NCI-H446 (cell line): ENCODE measurements around the gene VPS16.
A peak's percentile ranks its signal among the peaks of the same experiment; 100 is the strongest.

Experiments used
- DNase-seq, 2 experiments: peaks; one replicate each; lab custom pipeline; 2025; lab: John Stamatoyannopoulos, UW

VPS16 gene

GRCh38 chr20:2840138-2840966, at the start of gene VPS16, which contains the start of gene PCED1A:
VPS16 (plus strand) TSS chr20:2840745; CDS start chr20:2840775, 30 bp downstream.
PCED1A (minus strand) TSS chr20:2840655; CDS start chr20:2839912, 743 bp downstream.
- peak; percentile 56 to 91 for DNase-seq

- DNase-seq = no peak
Observed at GRCh38 chr20:2793471-2793870, 47.1 kb upstream of the VPS16 start.

- no peak for DNase-seq
Observed at GRCh38 chr20:2794202-2794748, 46.3 kb upstream of the VPS16 start.

- DNase-seq = no peak
Observed at GRCh38 chr20:2794866-2795447, 45.6 kb upstream of the VPS16 start.

GRCh38 chr20:2795451-2795850, 45.1 kb upstream of the VPS16 start:
- no peak for DNase-seq

GRCh38 chr20:2796011-2796660, 44.4 kb upstream of the VPS16 start:
- no peak for DNase-seq

GRCh38 chr20:2797136-2797983, 43.2 kb upstream of the VPS16 start:
- DNase-seq = no peak

- no peak for DNase-seq
Observed at GRCh38 chr20:2798095-2798805, 42.3 kb upstream of the VPS16 start.

- no peak for DNase-seq
Observed at GRCh38 chr20:2798814-2799213, 41.7 kb upstream of the VPS16 start.

GRCh38 chr20:2799271-2799670, 41.3 kb upstream of the VPS16 start:
- DNase-seq = no peak

GRCh38 chr20:2799688-2800520, 40.6 kb upstream of the VPS16 start:
- DNase-seq = no peak

- DNase-seq = no peak
Observed at GRCh38 chr20:2800521-2801285, 39.8 kb upstream of the VPS16 start, which contains the start of gene CPXM1. CPXM1 (minus strand) TSS chr20:2800627; CDS start chr20:2800572, 55 bp downstream.

- DNase-seq = no peak
Observed at GRCh38 chr20:2801286-2801728, 39.2 kb upstream of the VPS16 start.

- DNase-seq = no peak
Observed at GRCh38 chr20:2804041-2804828, 36.3 kb upstream of the VPS16 start.

- DNase-seq = no peak
Observed at GRCh38 chr20:2804852-2805688, 35.5 kb upstream of the VPS16 start.

GRCh38 chr20:2805689-2806350, 34.7 kb upstream of the VPS16 start:
- DNase-seq = no peak

GRCh38 chr20:2806351-2806701, 34.2 kb upstream of the VPS16 start:
- no peak for DNase-seq
